Measurements from ENCODE around the gene YAF2.

YAF2 gene

GRCh38 chr12:42281844-42282243 is 43.8 kb upstream of the YAF2 start:
- TF ChIP-seq CTCF (conservative IDR thresholded peaks at IDR 0.05) (no peak), ZFX (IDR thresholded peaks at IDR 0.05) (no peak)

GRCh38 chr12:42281278-42281677 is 43.2 kb upstream of the YAF2 start:
- H3K27ac ChIP-seq: no peak overlapping the region
- TF ChIP-seq ZFX (IDR thresholded peaks at IDR 0.05) (no peak), CTCF (conservative IDR thresholded peaks at IDR 0.05) (no peak)

More at GRCh38 chr12:42281844-42282243, 43.8 kb upstream of the YAF2 start:
- H3K27ac ChIP-seq: no peak overlapping the region

DNA sequence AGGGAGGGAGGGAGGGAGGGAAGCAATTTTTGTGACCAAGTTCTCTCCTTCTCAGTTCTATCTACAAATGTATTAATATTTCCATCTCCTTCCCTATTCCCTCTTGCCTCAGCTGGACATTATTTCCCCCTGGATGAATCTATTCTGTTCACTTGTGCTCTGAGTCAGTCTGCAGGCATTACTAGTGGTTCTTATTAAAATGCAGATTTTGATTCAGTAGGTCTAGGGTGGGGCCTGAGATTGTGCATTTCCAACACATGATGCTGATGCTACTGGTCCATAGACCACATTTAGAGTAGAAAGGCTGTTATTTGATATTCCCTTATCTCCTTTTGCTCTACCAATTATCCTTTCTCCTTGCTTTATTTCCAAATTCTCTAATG is 40.1 kb upstream of the YAF2 start:
- no peak overlapping the region for H3K27ac ChIP-seq
- TF ChIP-seq CTCF (conservative IDR thresholded peaks at IDR 0.05) (no peak), ZFX (IDR thresholded peaks at IDR 0.05) (no peak)

- no peak for TF ChIP-seq ZFX (IDR thresholded peaks at IDR 0.05)
- H3K27ac ChIP-seq: no peak overlapping the region
Observed at GRCh38 chr12:42277396-42278127, 39.5 kb upstream of the YAF2 start.

- no peak for TF ChIP-seq CTCF (conservative IDR thresholded peaks at IDR 0.05)
- TF ChIP-seq ZFX (IDR thresholded peaks at IDR 0.05): no peak
- no peak overlapping the region for H3K27ac ChIP-seq
Observed at GRCh38 chr12:42275499-42275898, 37.5 kb upstream of the YAF2 start.

- no peak overlapping the region for H3K27ac ChIP-seq
- TF ChIP-seq CTCF (conservative IDR thresholded peaks at IDR 0.05): no peak
- no peak for TF ChIP-seq ZFX (IDR thresholded peaks at IDR 0.05)
Observed at GRCh38 chr12:42273706-42274105, 35.7 kb upstream of the YAF2 start.

- H3K27ac ChIP-seq: no peak overlapping the region
- TF ChIP-seq ZFX (IDR thresholded peaks at IDR 0.05) (no peak), CTCF (conservative IDR thresholded peaks at IDR 0.05) (no peak)
Observed at GRCh38 chr12:42270596-42270995, 32.5 kb upstream of the YAF2 start.
